H9 (cell line): ENCODE results near the gene PER2. TPM values are rescaled to one million over a fixed set of nuclear protein-coding genes. Genes with fewer than 3 reads are reported as not detected.

Experiments used
- DNase-seq: peaks from one replicate; pipeline ENCODE4 v3.0.0-alpha.2; 2017
- H2AFZ ChIP-seq: one replicate; pipeline ENCODE4 v1.6.1; 2013; ENCODE audit warnings: mild to moderate bottlenecking, low read length, control low read depth, moderate library complexity
- H2AK5ac ChIP-seq: 2 replicates; pipeline ENCODE4 v1.6.1; 2013; ENCODE audit warnings: low read length, control low read depth, mixed read lengths; ENCODE audit not compliant: insufficient read length
- H2BK120ac ChIP-seq: one replicate; pipeline ENCODE4 v1.6.1; 2013; ENCODE audit warnings: low read depth, mild to moderate bottlenecking, low read length, control low read depth, inconsistent platforms; ENCODE audit not compliant: poor library complexity, severe bottlenecking
- H2BK12ac ChIP-seq: 2 replicates; pipeline ENCODE4 v1.6.1; 2013; ENCODE audit warnings: low read length, control low read depth, mixed read lengths, low read depth; ENCODE audit not compliant: insufficient read length
- H2BK15ac ChIP-seq: 2 replicates; pipeline ENCODE4 v1.6.1; 2013; ENCODE audit warnings: low read depth, low read length, control low read depth
- H2BK20ac ChIP-seq: one replicate; pipeline ENCODE4 v1.6.1; 2013; ENCODE audit warnings: low read depth, mild to moderate bottlenecking, low read length, control low read depth, inconsistent platforms; ENCODE audit not compliant: poor library complexity, severe bottlenecking
- H2BK5ac ChIP-seq: 2 replicates; pipeline ENCODE4 v1.6.1; 2013; ENCODE audit warnings: low read length, control low read depth, mixed read lengths; ENCODE audit not compliant: insufficient read length
- H3K14ac ChIP-seq: 2 replicates; pipeline ENCODE4 v1.6.1; 2013; ENCODE audit warnings: low read length, control low read depth; ENCODE audit not compliant: insufficient read depth
- H3K18ac ChIP-seq: 2 replicates; pipeline ENCODE4 v1.6.1; 2013; ENCODE audit warnings: low read depth, mild to moderate bottlenecking, mixed read lengths, low read length, control low read depth; ENCODE audit not compliant: insufficient read length
- H3K23ac ChIP-seq: 2 replicates; pipeline ENCODE4 v1.6.1; 2013; ENCODE audit warnings: low read length, control low read depth, mixed read lengths, low read depth; ENCODE audit not compliant: insufficient read length
- H3K23me2 ChIP-seq: 2 replicates; pipeline ENCODE4 v1.6.1; 2013; ENCODE audit warnings: low read depth, mild to moderate bottlenecking, mixed read lengths, low read length, control low read depth; ENCODE audit not compliant: insufficient read length, poor library complexity, severe bottlenecking
- H3K27ac ChIP-seq: 2 replicates; pipeline ENCODE4 v1.5.1; 2013; ENCODE audit warnings: low read length, control low read depth, mixed read lengths, low read depth; ENCODE audit not compliant: insufficient read length
- H3K27me3 ChIP-seq: 2 replicates; pipeline ENCODE4 v1.6.1; 2013; ENCODE audit warnings: low read length, control low read depth, inconsistent platforms; ENCODE audit not compliant: insufficient read depth
- H3K4ac ChIP-seq: 2 replicates; pipeline ENCODE4 v1.6.1; 2013; ENCODE audit warnings: low read depth, mild to moderate bottlenecking, control low read depth, inconsistent platforms, low read length, moderate library complexity
- H3K4me1 ChIP-seq: 2 replicates; pipeline ENCODE4 v1.6.1; 2013; ENCODE audit warnings: low read length, control low read depth, inconsistent platforms; ENCODE audit not compliant: insufficient read depth
- H3K4me2 ChIP-seq: 2 replicates; pipeline ENCODE4 v1.6.1; 2013; ENCODE audit warnings: low read length, control low read depth, mixed read lengths; ENCODE audit not compliant: insufficient read length, insufficient read depth
- H3K56ac ChIP-seq: 2 replicates; pipeline ENCODE4 v1.6.1; 2013; ENCODE audit warnings: low read depth, mild to moderate bottlenecking, mixed read lengths, low read length, control low read depth; ENCODE audit not compliant: insufficient read length
- H3K79me1 ChIP-seq: 2 replicates; pipeline ENCODE4 v1.6.1; 2013; ENCODE audit warnings: low read depth, mild to moderate bottlenecking, moderate library complexity, low read length, control low read depth, inconsistent platforms; ENCODE audit not compliant: insufficient read depth, poor library complexity, severe bottlenecking
- H3K79me2 ChIP-seq: 2 replicates; pipeline ENCODE4 v1.6.1; 2013; ENCODE audit warnings: low read length, control low read depth, inconsistent platforms; ENCODE audit not compliant: insufficient read depth
- H3K9ac ChIP-seq: 2 replicates; pipeline ENCODE4 v1.6.1; 2013; ENCODE audit warnings: low read length, control low read depth, mixed read lengths; ENCODE audit not compliant: insufficient read length; ENCODE audit errors: extremely low read depth
- H3K9me3 ChIP-seq: one replicate; pipeline ENCODE4 v1.6.1; 2013; ENCODE audit warnings: low read depth, low read length, inconsistent platforms; ENCODE audit not compliant: control insufficient read depth
- H3T11ph ChIP-seq: one replicate; pipeline ENCODE4 v1.6.1; 2013; ENCODE audit warnings: mild to moderate bottlenecking, low read length, control low read depth, inconsistent platforms
- H4K20me1 ChIP-seq: one replicate; pipeline ENCODE4 v1.6.1; 2013; ENCODE audit not compliant: control insufficient read depth, insufficient read length, insufficient read depth
- H4K5ac ChIP-seq: 2 replicates; pipeline ENCODE4 v1.6.1; 2013; ENCODE audit warnings: low read depth, mild to moderate bottlenecking, mixed read lengths, low read length, control low read depth; ENCODE audit not compliant: insufficient read length
- H4K8ac ChIP-seq: replicated peaks from 2 replicates; pipeline ENCODE4 v1.6.1; 2013; ENCODE audit warnings: low read length, control low read depth, mixed read lengths, low read depth; ENCODE audit not compliant: insufficient read length
- H4K91ac ChIP-seq: 2 replicates; pipeline ENCODE4 v1.6.1; 2013; ENCODE audit warnings: low read depth, mild to moderate bottlenecking, moderate library complexity, mixed read lengths, low read length, control low read depth; ENCODE audit not compliant: insufficient read length
- H3K27ac Mint-ChIP-seq, 3 experiments: 2 replicates in 2 of 3; 3 replicates in 1 of 3; pipeline ENCODE4 v1.8.0; 2020 to 2021; ENCODE audit warnings: mixed read lengths in 3 of 3, mild to moderate bottlenecking in 1 of 3, moderate library complexity in 1 of 3
- H3K27me3 Mint-ChIP-seq: 2 replicates; pipeline ENCODE4 v1.8.0; 2021; ENCODE audit warnings: low read depth, mild to moderate bottlenecking, moderate library complexity, mixed read lengths
- H3K36me3 Mint-ChIP-seq, 3 experiments: 2 replicates in 2 of 3; 3 replicates in 1 of 3; pipeline ENCODE4 v1.8.0; 2020 to 2021; ENCODE audit warnings: low read depth in 3 of 3, mixed read lengths in 3 of 3; ENCODE audit not compliant: insufficient read depth in 1 of 3
- H3K4me1 Mint-ChIP-seq, 2 experiments: 2 replicates each; pipeline ENCODE4 v1.8.0; 2020; ENCODE audit warnings: mixed read lengths in 2 of 2
- H3K4me3 Mint-ChIP-seq, 2 experiments: 2 replicates in 1 of 2; 3 replicates in 1 of 2; pipeline ENCODE4 v1.8.0; 2020 to 2021; ENCODE audit warnings: mild to moderate bottlenecking in 2 of 2, mixed read lengths in 2 of 2, moderate library complexity in 1 of 2
- H3K9me3 Mint-ChIP-seq, 2 experiments: 2 replicates in 1 of 2; 3 replicates in 1 of 2; pipeline ENCODE4 v1.8.0; 2020; ENCODE audit warnings: mild to moderate bottlenecking in 2 of 2, mixed read lengths in 2 of 2, moderate library complexity in 1 of 2
- WGBS: extraction: QIAGEN DNeasy Blood & Tissue Kit; methylation state at CpG from one replicate; pipeline ENCODE4 v1.1.7; 2013; ENCODE audit warnings: missing lambda C conversion rate, low lambda C conversion rate, mixed read lengths; ENCODE audit not compliant: insufficient read length; ENCODE audit errors: extremely low coverage; 5-methylcytosine and 5-hydroxymethylcytosine counted together
- total RNA-seq: library from RNA; stranded (reverse); gene quantifications from 2 replicates; pipeline ENCODE4 v1.2.1, GENCODE V29; 2021
- TF ChIP-seq, protein P1 (sequence below): fragments of 200-600 bp; sonication (generic); conservative IDR thresholded peaks from 3 replicates; pipeline ENCODE4 v1.8.0; 2021; ENCODE audit warnings: antibody characterized with exemption, mild to moderate bottlenecking

PER2 gene
- total RNA-seq, 1 experiment from 2014 or later: 12.9 TPM

DNA sequence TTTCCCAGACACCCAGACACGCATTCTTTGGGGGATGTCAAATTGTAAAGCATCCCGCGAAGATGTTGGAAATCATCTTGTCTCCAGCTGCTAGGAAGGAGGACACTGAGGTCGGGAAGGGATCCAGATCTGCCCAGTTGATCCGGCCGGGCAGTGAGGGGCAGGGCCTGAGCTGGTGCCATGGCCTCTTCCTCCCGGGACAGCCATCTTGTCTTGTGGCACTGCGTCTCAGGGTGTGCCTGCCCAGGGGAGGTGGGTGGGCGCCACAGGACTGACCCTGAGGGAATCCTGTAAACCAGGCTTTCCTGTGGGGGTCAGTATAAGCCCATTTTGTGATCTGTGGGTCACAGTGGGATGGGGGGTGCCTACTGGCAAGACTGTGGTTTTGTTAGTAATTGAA lies 42.0 kb upstream of the PER2 start:
- Histone ChIP-seq H3K79me1 (no peaks in the 10 kb centered on the region), H2BK5ac (no peak overlapping the region), H3K23me2 (no peaks in the 10 kb centered on the region), H2BK20ac (no peak overlapping the region), H4K20me1 (no peaks in the 10 kb centered on the region), H3K4ac (no peak overlapping the region), H3K4me2 (no peak overlapping the region), H2BK15ac (no peak overlapping the region), H4K91ac (no peak overlapping the region), H2AFZ (no peak overlapping the region), H3K23ac (no peak overlapping the region), H4K8ac (no peak overlapping the region), H2AK5ac (no peak overlapping the region), H4K5ac (no peak overlapping the region), H2BK120ac (no peak overlapping the region), H3K9me3 (no peaks in the 10 kb centered on the region), H3K27ac (no peak overlapping the region), H3K9ac (no peak overlapping the region), H3T11ph (no peak overlapping the region), H2BK12ac (no peak overlapping the region), H3K4me1 (no peaks in the 10 kb centered on the region), H3K18ac (no peak overlapping the region), H3K56ac (no peak overlapping the region), H3K27me3 (no peaks in the 10 kb centered on the region), H3K14ac (no peak overlapping the region), H3K79me2 (no peaks in the 10 kb centered on the region)
- Mint-ChIP-seq H3K9me3 (peaks cover 0 to 3% of the 10 kb centered on the region in 2 experiments; a peak in 2 of 5 replicates), H3K27me3 (no peaks in the 10 kb centered on the region), H3K4me3 (no peak overlapping the region), H3K4me1 (no peaks in the 10 kb centered on the region), H3K27ac (no peak overlapping the region), H3K36me3 (peaks cover 14 to 43% (median 34%) of the 10 kb centered on the region in 3 experiments)
- WGBS: no CpG with 5 or more reads among the region's 9 CpGs
- no peak for DNase-seq
- TF ChIP-seq, protein P1, sequence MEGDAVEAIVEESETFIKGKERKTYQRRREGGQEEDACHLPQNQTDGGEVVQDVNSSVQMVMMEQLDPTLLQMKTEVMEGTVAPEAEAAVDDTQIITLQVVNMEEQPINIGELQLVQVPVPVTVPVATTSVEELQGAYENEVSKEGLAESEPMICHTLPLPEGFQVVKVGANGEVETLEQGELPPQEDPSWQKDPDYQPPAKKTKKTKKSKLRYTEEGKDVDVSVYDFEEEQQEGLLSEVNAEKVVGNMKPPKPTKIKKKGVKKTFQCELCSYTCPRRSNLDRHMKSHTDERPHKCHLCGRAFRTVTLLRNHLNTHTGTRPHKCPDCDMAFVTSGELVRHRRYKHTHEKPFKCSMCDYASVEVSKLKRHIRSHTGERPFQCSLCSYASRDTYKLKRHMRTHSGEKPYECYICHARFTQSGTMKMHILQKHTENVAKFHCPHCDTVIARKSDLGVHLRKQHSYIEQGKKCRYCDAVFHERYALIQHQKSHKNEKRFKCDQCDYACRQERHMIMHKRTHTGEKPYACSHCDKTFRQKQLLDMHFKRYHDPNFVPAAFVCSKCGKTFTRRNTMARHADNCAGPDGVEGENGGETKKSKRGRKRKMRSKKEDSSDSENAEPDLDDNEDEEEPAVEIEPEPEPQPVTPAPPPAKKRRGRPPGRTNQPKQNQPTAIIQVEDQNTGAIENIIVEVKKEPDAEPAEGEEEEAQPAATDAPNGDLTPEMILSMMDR: no peak
